Measurements from ENCODE around the gene NBAS.
"Not testable (repeated sequence)": the region's sequence is repeated elsewhere in the genome, so short reads cannot be mapped to it uniquely, and the experiment has no call there.

NBAS gene

DNA sequence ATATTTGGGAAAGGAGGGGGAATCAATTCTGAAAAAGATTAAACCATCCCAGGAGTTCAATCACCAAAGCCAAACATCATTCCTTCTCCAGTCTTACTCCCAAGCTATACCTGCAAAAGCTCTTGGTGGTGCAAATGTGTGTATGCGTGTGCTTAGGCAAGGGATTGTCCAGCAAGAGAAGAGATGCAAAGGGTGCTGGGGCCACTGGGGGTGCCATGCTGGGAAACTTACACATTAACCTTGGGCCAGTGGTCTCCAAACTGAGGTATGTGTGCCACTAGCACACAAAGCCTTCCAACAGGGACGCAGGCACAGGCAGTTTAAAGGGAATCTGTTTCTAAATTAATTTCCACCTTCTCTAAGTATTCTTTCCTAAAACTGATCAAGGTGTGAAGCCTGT is 307.9 kb downstream of the NBAS start:
- DNase-seq = no peak

DNA sequence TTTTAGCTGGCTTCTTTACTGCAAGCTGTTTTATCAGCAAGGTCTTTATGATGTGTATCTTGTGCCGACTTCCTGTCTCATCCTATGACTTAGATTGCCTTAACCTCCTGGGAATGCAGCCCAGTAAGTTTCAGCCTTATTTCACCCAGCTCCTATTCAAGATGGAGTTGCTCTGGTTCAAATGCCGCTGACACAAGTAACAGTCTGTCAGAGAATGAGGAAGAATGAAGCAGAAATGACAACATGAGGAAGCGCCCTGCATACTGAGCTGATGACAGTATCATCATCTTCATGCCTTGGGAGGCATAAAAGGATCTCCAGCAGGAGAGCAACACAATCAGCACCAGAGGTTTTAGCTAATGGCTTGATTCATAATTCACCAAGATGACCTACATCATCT is 309.4 kb downstream of the NBAS start:
- no peak for DNase-seq

DNA sequence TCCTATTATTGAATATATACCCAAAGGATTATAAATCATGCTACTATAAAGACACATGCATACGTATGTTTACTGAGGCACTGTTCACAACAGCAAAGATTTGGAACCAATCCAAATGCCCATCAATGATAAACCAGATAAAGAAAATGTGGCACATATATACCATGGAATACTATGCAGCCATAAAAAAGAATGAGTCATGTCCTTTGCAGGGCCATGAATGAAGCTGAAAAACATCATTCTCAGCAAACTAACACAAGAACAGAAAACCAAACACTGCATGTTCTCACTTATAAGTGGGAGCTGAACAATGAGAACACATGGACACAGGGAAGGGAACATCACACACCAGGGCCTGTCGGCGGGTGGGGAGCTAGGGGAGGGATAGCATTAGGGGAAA is 310.2 kb downstream of the NBAS start:
- not testable (repeated sequence) for DNase-seq

DNA sequence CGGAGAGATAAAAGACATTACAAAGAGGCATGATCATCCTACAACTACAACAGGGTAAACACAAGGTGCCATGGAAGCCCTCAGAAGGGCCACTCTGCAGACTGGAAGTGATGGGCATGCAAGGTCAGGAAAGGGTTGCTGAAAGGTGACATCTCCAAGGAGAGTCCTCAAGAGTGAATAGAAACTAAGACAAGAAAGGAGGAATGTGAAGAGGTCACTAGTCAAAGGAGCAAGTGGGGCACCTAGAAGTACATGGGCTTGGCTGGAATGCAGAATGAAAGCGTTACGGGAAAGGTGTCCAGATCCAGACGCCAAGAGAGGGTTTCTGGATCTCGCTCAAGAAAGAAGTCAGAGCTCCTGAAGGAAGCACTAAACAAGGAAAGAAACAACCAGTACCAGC is 314.3 kb downstream of the NBAS start:
- no peak for DNase-seq

DNA sequence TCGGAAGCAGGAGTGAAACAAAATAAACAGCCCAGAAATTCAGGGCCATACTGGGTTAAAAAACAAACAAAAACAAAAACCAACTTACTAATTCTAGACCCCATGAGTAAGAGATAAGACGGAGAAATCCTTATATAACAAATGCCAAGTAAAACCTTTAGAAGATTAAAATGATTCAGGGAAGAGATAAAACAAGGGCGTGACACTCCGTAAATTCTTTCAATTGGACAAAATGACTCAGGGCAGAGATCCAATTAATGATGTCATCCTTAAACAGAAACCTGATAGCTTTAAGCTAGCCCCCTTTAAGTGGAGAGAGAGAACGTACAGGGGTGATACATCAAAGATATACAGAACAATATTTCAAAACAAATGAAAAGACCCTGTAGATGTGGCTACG is 317.4 kb downstream of the NBAS start:
- no peak for DNase-seq

DNA sequence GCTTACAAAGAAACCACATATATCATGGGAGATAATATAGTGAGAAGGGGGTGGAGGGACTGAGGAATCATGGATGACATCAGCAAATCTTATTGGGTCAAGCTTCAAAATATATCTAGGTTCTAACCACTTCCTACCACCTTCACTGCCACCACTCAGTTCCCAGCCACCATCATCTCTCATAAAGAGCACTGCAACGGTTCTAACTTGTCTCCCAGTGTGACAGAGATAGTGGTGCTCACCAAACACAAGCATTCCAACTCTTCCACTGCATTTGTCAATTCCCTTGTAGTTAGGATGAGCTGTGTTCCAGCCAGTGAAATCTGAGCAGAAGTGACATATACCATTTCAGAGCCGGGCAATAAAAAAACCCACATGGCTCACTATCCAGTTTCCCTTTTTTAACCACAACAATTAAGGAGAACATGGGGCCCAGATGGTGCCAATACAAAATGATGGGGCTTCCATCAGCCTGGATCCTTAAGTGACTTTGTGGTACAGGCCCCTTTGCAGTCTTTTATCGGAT is 318.1 kb downstream of the NBAS start:
- DNase-seq = no peak

DNA sequence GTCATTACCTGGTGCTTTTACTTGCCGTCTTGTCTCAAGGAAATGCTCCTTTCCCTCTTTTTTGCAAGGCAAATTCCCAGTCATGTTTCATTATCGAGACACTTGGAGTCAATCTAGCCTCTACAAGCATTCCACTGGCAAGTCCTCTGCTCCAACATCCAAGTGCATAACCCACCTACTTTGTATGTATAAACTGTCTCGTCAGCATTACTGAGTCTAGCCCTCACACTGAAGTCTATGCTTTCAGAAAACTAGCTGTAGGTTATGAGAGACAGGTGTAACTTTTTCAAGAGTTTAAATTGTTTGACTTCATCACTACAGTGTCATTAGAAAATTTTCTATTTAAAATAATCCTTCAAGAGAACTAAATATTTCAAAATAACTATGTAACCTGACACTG is 319.2 kb downstream of the NBAS start:
- DNase-seq = no peak

DNA sequence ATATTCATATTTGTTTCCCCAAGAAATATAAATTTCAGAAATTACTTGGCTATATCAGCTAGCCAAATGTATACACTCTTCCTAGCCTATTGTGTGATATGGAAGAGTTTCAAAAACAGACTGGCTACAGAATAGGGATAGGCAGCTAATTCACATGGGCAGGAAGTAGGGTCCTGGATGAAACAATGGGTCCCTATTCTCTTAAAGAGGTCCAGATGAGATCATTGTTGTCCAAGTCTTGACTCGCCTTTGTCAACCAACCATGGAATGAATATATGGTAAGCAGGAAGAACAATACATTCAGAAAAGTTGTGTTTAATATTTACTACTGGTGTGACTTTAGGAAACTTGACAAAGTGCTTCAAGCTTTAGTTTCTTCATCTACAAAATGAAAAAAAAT is 319.9 kb downstream of the NBAS start:
- DNase-seq = no peak

DNA sequence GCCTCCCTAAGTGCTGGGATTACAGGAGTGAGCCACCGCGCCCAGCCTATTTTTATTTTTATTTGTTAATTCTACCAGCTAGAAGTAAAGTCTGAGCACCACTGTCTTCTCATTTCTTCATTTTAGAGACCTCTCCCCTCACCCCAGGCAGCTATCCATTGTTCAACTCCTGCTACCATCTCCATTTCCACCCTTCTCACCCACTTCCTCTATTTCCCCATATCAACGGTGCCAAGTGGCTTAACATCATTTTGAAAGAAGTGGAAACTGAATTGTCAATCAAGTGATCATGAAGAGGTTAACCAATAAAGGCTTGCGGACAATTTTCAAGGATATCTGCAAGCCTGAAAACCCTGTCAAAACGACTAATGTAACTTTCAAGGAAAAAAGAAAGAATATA is 323.1 kb downstream of the NBAS start:
- DNase-seq = no peak

DNA sequence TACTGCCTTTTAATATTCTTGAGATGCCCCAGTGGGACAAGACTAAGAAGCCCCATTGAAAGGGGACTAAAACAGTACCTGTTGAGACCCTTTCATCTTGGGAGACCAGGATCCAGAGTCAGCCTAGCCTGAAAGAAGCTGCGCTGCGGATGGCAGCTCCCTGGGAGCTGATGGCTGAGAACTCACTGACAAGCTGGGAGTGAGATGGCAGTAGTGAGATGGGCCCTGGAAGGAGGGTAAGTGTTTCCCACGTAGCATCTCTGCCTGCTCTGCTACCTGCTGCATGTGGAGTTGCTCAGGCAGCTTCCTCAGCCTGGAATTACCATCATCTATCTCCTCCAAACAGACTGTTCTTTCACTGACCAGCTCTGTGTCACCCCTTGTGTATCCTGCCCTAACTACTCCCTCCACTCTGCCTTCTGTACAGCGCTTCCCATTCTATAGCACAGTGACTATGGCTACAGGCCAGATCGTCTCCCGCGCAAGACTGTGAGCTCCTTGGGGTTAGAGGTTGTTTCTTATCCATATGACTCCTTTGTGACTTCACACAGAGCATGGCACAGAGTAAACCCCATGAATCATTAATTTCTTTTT is 330.4 kb downstream of the NBAS start:
- no peak for DNase-seq

DNA sequence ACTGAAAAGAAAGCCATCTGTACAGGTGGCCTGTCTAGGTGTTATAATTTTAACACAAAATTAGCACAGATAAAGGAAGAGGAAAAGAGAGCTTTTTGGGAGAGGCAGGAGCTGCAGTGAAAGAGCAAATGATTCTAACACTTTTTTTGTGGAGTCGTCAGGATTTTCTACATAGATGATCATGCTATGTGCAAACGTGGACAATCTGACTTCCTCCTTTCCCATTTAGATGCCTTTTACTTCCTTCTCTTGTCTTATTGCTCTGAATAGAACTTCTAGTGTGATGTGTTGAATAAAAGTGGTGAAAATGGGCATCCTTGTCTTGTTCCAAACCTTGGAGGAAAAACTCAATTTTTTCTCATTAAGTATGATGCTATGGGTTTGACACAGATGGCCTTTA is 334.5 kb downstream of the NBAS start:
- DNase-seq = no peak

DNA sequence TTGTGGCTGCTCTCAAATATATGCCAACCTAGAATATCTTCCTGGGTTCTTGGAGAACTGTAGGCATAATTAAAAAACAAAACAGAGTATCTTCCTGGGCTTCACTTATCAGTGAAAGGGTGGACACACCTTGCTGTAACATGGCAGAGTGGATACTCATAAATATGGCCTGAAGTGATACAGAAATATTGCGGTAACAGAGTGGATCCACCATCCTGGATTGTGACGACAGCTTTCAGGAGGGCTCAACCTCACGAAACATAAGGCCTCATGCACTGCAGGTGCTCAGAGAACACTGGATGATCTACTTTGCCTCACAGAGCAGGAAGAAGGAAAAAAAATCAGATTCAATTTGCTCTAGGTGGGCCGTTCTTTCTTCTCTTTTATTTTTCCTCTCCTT is 336.0 kb downstream of the NBAS start:
- no peak for DNase-seq

DNA sequence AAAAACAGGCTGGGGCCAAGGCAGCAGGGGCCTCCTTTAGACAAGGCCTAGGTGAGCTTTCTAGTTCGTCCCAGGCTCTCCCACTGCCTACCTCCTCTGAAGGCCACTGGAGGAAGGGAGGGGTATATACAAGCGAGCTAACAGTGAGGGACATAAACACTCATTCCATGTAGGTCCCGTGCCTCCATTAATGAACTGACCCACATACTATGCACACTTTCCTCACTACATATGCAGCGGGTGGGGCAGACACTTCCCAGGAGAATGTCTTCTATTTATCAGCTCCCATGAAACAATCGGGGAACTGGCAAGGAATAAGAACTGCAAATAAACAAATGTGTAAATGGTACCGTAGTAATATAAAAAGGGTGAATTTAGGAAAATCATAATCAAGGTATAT is 336.5 kb downstream of the NBAS start:
- DNase-seq = no peak

DNA sequence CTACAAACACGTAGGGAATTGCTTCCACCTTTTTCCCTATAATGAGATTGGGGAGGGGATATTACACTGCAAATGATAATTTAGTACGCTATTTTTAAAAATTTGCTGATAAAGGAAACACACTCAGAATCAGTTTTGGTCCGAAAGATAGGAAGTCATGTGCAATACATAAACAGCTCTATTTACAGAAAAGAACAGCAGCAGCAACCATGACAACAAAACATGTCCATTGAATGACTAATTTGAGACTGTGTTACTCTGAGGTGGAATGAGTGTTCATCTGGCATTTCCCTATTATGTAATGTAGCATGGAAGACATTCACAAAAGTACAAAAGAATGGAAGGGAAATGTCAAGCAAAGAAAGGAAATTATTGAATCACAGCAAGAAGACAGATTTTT is 337.2 kb downstream of the NBAS start:
- DNase-seq = no peak

DNA sequence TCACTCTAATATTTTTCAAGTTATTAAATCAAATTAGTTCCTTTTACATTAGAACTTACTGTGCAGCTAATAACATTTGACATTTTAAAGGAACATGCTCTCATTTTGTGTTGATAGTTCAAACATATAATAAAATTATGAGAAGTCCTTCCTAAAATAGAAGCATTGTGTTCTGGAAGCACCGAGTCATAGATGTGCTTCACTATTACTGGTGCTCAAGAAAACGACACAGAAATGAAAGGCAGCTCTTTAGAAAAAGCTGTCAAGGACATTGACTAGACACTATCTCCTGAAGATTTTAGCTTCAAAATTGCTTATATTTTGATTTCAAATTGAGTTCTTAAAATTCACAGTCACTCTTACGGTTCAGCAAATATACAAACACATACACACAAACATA is 338.3 kb downstream of the NBAS start:
- DNase-seq = no peak

DNA sequence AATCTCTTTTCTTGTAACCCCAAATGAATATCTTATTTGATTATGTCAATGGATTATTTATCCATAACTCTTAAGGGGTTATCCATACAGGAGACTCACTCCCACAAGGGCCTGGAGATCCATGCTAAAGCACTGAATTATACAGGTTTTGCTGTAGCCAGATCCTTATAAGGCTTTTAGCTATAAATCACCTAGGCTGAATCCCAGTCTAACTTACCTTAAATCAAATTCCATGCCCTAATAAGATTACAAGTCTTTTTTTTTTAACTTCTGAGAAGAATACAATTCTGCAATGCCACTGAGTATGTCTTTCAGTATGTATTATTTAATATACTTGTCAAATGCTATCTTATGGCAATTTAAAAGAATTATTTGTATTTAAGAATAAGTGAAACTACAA is 340.5 kb downstream of the NBAS start:
- DNase-seq = no peak

DNA sequence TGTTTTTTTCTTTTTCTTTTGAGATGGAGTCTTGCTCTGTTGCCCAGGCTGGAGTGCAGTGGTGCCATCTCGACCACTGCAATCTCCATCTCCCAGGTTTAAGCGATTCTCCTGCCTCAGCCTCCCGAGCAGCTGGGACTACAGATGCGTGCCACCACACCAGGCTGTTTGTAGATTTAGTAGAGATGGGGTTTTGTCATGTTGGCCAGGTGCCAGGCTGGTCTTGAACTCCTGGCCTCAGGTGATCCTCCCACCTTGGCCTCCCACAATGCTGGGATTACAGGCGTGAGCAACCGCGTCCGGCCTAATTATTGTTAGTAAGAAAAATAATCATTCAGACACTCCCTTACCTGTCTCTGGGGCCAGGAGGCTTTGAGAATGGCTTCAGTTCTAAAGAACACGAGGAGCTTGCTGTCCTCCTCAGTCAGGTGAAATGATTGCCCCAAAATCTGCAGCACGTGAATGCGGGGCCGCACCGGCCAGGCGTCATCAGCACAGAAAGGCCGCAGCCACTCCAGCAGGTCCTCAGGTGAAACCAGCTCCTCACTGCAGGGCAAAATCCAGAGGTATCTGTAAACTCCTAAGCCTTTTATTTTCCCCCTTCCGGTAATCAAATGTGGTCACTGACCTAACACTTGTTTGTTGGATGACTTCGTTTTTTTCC is 342.6 kb downstream of the NBAS start:
- no peak for DNase-seq

DNA sequence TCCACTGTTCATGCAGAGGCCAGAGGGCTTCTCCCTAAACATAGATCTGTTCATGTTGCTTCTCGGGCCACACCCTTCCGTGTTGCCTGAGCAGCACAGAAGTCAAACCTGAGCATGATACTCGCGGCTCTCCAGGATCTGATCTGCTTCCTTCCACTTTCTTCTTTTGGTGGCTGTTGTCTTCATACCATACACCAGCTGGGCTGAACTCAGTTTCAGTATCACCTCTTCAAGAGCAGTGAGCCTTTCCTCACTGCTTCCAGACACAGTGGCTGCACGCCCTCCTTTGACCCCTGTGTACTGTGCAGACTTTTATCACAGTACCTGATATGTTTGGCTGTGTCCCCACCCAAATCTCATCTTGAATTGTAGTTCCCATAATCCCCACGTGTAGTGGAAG is 348.9 kb downstream of the NBAS start:
- no peak for DNase-seq

DNA sequence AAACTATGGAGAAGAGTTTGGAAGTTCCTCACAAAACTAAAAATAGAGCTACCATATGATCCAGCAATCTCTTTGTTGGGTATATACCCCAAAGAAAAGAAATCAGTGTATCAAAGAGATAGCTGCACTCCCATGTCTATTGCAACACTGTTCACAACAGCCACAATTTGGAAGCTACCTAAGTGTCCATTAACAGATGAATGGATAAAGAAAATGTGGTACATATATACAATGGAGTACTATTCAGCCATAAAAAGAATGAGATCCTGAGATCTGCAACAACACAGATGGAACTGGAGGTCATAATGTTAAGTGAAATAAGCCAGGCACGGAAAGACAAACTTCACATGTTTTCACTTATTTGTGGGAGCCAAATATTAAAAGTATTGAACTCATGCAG is 350.6 kb downstream of the NBAS start:
- not testable (repeated sequence) for DNase-seq

DNA sequence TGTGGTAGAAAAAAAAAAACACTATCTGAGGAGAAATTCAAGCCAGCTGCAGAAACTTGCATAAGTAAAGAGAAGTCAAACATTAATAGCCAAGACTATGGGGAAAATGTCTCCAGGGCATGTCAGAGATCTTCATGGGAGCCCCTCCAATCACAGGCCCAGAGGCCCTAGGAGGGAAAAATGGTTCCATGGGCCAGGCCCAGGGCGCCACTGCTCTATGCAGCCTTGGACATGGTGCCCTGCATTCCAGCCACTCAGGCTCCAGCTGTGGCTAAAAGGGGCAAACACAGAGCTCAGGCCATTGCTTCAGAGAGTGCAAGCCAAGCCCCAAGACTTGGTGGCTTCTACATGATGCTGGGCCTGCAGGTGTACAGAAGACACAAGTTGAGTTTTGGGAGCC is 354.7 kb downstream of the NBAS start:
- no peak for DNase-seq

DNA sequence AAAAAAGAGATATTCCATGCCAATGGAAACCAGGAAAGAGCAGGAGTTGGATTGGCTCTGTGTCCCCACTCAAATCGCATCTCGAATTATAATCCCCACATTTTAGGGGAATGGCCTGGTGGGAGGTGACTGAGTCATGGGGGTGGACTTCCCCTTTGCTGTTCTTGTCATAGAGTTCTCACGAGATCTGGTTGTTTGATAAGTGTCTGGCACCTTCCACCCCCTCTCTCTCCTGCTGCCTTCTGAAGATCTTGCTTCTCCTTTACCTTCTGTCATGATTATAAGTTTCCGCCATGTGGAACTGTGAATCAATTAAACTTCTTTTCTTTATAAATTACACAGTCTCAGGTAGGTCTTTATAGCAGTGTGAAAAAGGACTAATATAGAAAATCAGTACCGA is 355.6 kb downstream of the NBAS start:
- DNase-seq = no peak

DNA sequence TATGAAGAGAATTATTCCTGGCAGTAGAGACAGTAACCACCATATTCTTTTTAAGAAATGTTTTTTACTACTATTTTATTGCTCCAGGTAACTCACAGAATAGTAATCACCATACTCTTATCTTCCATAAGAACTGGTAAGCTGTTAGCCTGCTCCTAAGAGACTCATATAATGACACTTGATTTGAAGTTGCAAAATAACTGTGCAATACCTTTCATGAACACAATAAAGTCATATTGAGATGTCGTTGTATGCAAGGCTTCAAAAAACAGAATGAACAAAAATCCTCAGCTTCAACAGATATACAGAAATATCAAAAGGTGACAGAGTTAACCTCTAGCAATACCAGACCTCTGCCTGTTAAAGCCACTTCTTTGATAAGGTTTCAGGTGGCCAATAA is 360.1 kb downstream of the NBAS start:
- no peak for DNase-seq

DNA sequence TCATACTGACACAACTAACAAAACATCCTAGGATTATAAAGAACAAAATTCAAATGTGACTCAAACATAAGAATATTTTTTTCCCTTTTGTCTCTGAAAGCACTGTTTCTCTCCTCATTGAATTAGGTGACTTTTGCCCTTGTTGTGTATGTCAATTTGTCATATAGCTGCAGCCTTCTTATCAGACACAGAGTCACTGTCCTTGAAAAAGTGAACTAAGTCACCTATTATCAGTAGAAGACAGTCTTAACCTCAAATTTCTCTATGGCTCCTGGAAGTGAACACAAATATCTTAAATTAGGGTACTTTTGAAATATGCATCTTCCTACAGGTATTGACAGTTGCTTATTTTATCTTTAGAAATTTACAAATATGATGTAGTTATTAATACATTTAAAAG is 360.6 kb downstream of the NBAS start:
- no peak for DNase-seq

DNA sequence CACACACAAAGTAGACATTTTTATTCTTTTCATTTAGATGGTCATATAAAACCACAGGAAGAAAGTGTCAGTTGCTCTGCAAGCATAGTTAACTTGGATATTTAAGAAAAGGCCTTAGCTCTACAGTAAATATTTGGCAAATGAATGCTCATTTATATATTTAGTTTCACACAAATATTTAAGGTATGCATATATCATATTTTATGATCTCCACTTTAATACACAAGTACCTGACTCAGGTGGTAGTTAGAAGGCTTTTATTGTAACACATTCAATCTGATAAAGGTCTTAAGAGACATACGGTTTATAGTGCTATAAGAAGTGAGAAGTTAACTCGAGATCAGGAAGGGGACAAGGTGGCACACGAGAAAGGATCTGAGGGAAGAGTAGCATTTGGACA is 363.1 kb downstream of the NBAS start:
- no peak for DNase-seq

DNA sequence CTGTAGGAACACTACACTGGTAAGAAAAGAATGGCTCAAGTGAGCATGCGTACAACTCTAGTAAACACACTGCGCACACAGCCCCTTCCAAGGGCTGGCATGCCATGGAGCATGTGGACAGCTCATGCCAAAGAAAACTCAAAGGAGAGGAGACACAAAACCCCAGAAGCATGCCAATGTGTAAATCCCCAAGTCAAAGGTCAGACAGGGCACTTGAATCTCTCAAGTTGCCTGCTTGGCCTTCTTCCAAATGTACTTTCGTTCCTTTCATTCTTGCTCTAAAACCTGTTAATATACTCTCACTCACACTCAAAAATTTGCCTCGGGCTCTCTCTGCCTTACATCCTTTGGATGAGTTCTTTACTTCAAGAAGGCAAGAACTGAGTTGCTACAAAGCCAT is 365.3 kb downstream of the NBAS start:
- DNase-seq = no peak

All from CD4-positive, alpha-beta T cell treated with Interleukin-6 for 4 hours (primary cell).